Hematopoietic multipotent progenitor cell treated with erythropoietin and hydrocortisone succinate and interleukin-3 and kit ligand, for 6 days (in vitro differentiated cells): Measurements from ENCODE around the gene LAMC1.

ENCODE experiments used
- DNase-seq: peaks from one replicate; pipeline ENCODE4 v3.0.0-alpha.2; 2015

Gene LAMC1

DNA sequence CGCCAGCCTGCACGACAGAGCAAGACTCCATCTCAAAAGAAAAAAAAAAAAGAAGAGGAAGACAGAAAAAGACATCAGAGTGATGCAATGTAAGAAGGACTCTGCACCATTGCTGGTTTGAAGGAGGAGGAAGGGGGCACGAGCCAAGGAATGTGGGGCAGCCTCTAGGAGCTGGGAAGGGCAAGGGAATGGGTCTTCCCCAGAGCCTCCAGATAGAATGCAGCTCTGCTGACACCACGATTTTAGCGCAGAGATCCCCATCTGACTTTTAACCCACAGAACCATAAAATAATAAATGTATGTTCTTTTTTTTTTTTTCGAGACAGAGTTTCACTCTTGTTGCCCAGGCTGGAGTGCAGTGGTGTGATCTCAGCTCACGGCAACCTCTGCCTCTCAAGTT lies 129.0 kb downstream of the LAMC1 start:
- DNase-seq: no peak

DNA sequence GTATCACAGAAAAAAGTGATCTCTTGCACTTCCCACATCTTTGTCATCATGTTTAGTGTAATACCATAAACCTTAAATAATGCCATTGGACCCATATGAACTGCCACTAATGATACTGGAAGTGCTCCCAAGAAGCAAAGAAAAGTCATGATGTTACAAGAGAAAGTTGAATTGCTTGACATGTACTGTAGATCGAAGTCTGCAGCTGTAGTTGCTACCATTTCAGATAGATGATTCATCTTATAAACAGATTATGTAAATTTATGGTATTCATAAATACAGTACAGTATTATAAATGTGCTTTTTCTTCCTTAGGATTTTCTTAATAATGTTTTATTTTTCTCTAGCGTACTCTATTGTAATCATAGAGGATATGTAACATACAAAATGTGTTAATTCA lies 132.7 kb downstream of the LAMC1 start:
- DNase-seq: no peak

DNA sequence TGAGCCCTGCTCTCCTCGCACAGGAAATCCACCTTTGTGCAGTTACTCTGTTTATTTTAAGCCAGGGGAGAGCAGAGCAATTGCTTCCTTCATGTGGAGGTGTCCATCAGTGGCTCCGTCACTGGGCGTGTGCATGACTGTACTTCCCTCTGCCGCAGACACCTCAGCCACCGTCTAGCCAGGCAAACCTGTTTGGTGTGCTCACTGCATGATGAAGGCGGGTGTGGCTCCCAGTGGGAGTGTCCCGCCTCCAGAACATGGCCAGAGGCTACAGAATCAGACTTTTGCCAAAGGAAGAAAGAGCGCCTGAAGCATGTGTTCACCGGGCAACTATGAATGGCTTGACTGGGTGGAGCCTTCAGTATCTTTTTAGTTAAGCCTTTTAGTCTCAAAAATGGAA lies 136.7 kb downstream of the LAMC1 start:
- DNase-seq: no peak

DNA sequence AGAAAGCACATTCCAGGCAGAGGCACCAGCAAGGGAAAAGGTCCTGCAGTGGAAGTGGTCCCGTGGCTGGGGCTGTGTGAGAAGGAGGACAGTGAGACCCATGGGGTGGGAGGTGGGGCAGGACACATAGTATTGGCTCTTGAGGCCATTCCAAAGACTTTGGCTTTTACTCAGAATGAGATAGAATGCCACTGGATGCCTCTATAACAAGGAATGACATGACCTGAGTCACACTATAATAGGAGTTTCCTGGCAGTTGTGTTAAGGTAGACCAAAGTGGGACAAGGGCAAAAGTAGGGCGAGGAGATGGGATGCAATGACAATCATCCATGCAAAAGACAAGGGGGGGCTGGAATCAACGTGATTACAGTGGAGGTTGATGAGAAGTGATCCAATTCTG lies 138.2 kb downstream of the LAMC1 start:
- no peak for DNase-seq

DNA sequence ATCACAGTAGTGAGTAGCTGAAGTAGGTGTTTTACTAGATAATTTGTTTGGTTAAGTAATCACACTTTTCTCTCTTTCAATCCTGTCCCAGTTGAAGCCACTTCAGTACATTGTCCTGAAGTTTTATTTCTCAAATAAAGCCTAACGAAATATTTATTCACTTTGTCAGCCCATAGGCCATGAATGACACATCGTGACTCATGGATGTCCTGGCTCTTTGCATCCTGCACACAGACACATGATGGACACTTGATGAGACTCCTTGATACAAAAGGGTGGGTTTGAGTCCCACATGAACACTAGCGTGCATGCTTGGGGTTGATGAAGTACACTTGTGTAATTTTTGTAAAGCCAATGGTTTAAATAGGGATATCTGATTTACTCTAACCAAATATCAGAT lies 140.1 kb downstream of the LAMC1 start:
- DNase-seq: no peak

DNA sequence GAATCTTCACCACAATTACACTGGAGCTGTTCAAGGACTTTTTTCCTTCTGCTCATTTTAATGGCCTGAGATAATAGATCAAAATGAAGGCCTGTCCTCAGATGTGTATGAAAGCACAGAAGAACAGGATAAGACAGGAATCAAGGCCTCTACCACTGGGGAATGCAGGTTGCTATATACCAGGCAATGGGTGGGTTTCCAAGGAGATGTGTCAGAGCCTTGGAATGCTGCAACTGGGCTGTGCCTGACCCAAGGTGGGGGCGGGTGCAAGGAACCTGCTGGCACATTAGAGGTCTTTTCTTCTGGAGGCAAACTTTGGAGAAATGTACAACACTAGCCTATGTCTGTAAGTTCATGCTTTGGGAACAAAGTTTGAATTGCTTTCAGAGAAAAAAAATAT lies 141.1 kb downstream of the LAMC1 start:
- DNase-seq: no peak

DNA sequence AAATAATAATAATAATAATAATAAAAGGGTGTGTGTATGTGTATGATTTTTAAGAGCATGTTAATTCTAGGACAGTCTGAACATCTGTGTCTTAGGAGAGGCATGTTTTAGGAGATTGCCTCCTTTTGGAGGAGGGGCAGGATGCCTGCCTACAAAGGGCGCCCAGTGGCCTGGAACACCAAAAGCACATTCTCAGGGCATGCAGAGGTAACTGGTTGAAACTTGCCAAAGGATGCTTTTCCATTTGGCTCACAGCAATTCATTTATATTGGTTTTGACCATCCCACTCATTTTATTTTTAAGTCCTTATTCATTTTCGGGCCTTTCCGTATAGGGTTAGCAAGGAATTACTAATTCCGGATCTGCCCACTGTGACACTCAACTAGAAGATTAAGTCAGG lies 141.7 kb downstream of the LAMC1 start:
- DNase-seq: no peak

DNA sequence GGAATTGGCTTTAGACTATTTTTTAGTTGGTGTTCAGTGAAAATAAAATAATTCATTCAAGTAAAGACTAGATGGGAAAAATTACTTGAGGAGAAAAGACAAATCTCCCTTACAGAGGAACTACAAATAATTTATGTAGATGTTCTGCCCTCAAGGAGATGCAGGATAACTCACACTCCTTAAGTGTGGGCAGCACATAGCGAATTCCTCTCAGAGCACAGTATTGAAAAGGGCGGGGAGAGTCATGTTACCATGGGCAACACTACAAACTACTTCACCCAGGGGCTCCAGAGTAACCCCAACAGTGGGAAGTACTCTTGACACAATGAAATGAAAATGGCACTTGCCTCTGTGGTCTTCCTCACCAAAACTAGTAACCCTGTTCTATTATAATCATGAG lies 142.2 kb downstream of the LAMC1 start:
- no peak for DNase-seq

DNA sequence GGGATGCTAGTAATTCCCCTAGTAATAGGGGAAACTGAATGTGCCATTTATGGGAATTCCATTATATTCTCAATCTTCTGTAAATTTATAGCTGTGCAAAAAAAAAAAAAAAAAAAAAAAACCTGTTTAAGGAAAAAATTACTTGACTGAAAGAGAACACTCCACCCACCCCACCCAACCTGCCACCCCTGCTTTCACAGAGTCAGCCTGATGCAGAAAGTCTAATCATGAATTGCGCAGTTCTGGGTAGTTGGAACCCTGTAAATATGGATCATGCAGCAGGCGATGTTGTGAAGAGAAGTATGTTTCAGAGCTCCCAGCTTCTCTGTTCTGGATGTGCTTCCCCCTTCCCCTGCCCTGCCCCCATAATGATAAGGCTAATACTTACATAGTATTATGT lies 143.2 kb downstream of the LAMC1 start:
- DNase-seq: no peak

DNA sequence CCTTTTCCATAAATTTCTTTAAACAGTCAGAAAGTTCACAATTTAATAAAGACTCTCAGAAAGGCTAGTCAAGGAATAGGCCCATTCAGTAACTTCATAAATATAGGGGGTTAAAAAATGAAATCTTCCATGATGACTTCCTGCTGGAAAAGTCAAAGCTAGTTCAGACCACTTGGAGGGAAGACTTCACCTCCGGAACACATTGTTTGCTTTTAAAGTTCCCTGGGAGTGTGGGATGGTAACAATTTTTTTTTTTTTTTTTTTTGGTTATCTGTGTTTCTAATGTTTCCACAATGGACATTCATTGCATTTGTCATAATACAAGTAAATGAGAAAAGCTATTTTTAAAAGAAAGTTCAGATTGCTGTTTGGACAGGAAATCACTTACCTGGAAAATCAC lies 144.5 kb downstream of the LAMC1 start:
- DNase-seq: no peak

DNA sequence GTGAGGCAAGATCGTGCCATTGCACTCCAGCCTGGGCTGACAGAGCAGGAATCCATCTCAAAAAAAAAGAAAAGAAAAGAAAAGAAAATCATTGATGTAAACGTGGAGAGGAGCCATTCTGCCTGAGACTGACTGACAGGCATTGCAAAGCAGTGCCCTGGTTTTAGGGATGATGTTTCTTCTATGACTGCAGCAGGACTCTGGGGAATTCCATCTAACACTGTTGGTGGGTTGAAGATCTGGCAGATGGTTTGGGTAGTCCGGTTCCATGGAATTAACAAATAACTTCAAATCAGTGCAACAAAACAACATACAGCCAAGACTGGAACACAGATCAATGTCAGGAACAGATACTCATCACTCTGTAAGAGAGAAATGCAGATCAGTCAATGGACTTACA lies 145.1 kb downstream of the LAMC1 start:
- DNase-seq: no peak

DNA sequence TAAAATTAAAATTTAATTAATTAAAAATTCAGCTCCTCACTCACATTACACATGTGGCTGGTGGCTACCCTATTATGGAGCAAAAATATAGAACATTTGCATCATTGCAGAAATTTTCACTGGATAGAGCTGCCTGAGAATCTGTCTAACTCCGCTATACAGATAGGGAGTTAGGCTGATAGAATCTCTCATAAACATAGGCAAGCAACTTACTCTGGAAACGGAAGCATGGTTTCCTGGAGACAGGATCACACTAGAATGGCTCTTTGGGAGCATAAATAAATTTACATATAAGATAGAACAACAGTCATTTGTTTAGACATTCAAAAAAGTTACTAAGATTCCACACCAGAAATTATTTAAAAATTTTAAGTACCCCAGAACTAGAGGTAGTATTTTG lies 150.6 kb downstream of the LAMC1 start:
- DNase-seq: no peak

DNA sequence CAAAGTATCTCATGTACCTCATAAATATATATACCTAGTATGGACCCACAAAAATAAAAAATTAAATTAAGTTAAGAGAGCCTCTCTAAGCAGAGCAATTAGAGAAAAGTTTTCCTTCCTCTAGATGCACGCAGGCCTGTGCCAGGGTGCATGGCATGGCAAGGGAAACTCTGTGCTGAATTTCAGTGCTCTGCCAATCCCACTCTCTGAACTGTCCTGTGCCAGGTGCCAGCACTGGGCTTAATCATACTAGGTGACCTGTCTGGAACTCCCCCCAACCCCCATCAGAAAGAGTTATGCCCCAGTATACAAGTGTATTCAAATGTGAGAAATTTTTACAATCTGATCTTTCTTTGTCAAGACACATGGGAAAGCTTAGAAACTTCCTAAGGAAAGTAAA lies 152.4 kb downstream of the LAMC1 start:
- DNase-seq: no peak

DNA sequence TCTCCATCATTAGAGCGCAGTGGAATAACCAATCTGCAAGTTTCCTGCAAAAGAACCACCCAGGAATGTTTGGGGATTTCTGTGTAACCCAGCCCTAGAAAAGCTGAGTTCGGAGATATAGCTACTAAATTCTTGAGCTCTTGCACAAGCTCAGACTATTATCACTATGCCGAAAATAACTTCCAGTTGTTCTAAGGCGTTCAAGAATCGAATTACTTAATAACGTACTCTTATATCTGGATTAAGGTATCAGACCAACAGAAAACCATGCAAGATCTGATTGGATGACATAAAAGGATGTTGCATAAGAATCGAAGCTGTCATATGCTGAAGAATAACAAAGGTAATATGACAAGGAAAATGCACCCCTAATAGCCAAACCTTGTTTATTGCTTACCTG lies 155.3 kb downstream of the LAMC1 start:
- no peak for DNase-seq

DNA sequence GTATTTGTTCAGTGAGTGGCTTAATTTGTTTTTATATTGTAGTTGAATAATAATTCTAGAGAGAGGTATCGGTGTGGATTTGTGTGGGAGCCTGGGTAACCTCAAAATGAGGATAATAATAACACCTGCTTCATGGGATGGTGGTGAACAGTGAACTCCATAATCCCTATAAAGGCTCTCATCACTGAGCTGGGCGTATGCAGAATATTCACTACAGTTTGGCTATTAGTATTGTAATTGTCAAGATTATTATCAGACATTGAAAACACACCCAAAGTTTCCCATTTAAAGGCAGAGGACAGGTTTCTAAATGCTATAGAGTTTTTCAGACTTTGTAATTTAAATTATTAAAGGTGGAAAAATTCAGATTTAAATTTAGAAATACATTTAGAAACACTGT lies 155.8 kb downstream of the LAMC1 start:
- DNase-seq: no peak

DNA sequence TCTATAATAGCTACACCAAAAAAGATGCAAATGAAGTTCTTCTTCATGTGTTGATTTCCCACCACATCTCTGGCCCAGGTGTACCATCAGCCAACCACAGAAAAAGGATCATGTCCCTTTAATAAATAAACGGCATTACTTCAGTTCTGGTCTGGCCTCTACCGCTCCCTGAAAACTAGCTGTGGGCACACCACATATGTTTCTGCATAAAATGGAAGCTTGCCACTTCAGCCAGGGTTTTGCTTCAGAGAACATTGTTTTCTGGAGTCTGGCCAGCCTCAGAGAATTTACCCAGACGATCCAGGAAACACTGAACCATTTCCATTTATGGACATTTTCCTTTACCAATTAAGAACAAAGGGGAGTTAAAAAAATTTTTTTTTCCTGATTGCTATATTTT lies 157.0 kb downstream of the LAMC1 start:
- no peak for DNase-seq

DNA sequence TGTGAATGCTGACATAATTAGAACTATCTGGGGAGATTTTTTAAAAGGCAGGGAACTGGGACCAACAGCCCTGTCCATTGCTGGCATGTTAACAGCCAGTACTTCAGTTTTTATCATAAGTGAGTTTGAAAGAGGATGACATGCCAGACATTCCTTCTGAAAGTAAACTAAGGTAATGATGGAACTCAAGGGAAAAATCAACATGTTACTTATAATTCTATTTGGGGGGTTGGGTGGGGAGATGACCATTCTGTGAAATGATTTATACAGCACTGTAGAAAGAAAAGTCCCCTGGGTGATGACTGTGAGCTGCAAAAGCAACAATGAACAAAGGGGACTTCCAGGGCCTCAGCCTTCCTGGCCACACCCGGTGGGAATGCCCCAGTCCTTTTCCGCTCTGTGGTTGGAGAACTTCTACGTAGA lies 157.4 kb downstream of the LAMC1 start:
- no peak for DNase-seq

DNA sequence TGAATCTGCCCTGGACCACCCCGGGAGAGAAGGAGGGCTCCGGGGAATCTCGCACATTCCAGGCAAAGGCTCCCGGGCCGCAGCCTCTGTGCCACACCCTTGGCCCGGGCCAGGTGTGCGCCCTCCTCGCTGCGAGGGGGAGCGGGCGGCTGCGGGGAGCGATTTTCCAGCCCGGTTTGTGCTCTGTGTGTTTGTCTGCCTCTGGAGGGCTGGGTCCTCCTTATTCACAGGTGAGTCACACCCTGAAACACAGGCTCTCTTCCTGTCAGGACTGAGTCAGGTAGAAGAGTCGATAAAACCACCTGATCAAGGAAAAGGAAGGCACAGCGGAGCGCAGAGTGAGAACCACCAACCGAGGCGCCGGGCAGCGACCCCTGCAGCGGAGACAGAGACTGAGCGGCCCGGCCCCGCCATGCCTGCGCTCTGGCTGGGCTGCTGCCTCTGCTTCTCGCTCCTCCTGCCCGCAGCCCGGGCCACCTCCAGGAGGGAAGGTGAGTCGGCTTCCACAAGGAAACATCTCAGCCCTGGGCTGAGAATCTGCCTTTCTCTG lies 162.8 kb downstream of the LAMC1 start, which contains the start of gene LAMC2:
TSS of gene LAMC2 (plus strand) at position 324 of the 550 bp plus-strand sequence. CDS start at position 413, 89 bp downstream.
- peak; percentile 14 for DNase-seq

DNA sequence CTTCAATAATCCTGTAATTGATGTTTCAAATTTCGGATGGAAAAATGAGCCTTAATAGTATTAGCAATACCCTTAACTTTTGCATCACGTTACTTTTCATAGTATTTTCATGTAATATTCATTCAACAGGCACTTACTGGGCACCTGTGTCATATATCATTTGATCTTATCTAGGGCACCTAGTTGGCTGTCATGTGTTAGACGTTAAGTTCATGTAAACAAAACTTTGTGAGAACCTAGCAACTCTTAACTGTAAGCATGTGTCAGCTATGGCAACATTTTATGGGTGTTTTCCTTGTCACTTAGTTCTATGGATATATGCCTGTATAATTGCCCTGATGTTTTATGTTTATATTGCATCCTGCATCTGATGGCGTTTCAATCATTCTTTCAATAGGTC lies 163.6 kb downstream of the LAMC1 start:
- no peak for DNase-seq

DNA sequence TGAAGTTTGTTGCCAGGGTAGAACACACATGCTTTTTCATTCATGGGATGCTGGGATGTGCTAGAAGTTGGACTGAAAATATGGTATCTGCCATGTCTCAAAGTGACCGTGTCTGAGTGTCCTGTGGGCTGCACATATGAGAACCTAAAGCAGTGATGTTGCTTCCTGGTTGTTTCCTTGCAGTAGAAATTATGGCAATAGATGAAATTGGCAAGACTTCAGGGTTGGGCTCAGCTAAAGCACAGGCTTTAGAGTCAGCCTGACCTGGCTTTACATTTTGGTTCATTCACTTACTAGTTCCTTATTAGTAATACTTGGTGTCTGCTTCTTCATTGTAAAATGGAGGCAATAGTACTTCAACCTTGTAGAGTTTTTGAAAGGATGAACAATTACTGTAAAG lies 165.0 kb downstream of the LAMC1 start:
- DNase-seq: no peak

DNA sequence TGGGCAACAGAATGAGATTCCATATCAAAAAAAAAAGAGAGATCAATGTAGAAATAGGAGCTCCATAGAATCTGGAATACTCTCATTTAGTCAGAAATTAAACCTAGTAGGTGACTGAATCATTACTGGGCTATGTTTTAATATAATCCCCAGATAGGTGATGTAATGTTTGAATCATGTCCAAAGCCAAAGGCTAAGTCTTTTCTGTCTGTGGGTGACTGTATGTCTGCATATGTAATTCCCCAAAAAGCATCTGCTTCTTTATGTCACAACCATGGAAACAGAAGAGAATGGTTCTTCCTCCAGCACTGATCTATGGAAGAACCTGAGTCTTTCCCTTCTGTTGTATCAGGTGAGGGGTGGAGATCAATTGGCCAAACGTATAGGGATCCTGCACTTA lies 168.6 kb downstream of the LAMC1 start:
- DNase-seq: no peak

DNA sequence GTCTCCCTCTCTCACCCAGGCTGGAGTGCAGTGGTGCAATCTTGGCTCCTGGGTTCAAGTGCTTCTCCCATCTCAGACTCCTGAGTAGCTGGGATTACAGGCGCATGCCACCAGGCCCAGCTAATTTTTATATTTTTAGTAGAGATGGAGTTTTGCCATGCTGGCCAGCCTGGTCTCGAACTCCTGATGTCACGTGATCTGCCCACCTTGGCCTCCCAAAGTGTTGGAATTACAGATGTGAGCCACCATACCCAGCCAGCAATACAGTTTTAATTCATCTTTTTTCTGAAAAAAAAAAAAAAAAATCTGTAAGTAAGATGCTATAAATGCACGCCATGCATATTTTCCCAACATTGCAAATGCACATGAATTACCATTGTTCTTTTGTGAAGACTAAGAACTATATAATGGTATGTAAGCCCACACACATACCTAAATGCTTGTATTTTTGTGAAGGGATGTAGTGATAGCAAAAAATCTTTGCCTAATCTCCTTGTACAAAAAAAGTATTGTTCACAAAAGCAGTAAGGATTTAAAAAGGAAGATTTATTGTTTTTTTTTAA lies 170.8 kb downstream of the LAMC1 start:
- no peak for DNase-seq

DNA sequence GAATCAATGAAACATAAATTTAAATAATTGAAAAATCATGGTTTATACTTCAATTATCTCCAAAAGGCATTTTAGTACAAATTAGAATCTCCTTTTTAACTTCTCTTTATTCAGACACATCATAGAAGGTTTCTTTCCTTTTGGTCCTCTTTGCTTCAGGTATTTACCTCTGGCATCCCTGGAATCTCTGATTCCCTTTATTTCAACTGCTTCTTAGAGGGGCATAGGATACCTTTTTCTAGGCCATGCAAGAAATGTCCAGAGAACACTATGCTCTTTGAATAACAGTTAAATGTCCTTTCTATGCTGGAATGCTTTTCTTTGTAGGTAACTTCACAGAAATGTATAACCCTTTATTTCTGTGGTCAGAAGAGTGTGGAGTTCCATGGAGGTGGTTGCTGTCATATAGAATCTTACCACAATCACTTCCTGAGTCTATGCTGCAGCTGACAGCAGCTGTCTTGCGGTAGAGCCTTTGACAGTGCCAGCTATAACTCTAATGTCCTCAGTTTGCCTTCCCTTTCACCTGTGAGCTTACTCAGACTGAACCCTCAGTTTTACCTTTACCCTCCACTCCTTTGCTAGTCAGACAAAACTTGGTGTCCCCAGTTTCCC lies 171.4 kb downstream of the LAMC1 start:
- no peak for DNase-seq

DNA sequence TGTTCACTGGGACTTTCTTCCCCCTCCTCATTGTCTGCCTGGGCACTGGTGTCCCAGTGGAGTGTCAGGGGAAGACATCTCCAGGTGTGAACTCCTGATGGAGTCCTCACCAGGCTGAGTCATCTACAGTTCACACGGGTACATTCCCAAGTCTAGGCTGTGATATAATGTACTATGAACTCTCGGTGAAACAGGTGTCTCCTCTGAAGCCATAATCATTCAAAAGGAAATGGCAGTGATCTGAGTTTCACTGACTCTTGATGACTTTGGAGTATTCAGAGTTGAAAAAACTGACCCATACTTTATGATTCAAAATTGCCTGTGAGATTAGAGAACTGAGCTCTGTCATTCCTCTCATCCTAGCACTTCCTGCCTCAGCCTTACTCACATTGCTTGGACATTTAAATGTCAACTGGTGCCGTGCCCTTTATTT lies 171.9 kb downstream of the LAMC1 start:
- no peak for DNase-seq
